WTC11 (cell line): ENCODE measurements around the gene NT5DC4. TPM values are rescaled to one million over a fixed set of nuclear protein-coding genes. Genes with fewer than 3 reads are reported as not detected.

Source experiments
- ATAC-seq: fragments of 200-7000 bp; cut with Tn5 transposase; 2 replicates; pipeline ENCODE4 v1.10.0; 2021; ENCODE audit warnings: mild to moderate bottlenecking, moderate library complexity
- CTCF ChIA-PET: fragments of 300-600 bp; sonication (Branson Sonifier 250); formaldehyde crosslinking; loops from one replicate; lab custom pipeline; 2021; ENCODE audit warnings: antibody characterized with exemption; lab: Charles Lee
- POLR2A ChIA-PET: fragments of 350-600 bp; sonication (Branson Sonifier 250); formaldehyde crosslinking; loops from one replicate; lab custom pipeline; 2021; ENCODE audit warnings: antibody characterized with exemption; lab: Charles Lee
- DNase-seq: peaks from one replicate; pipeline ENCODE4 v3.0.0; 2021; ENCODE audit warnings: low spot score
- H3K27ac Mint-ChIP-seq: 2 replicates; pipeline ENCODE4 v1.8.0; 2021; ENCODE audit warnings: mixed read lengths
- H3K27me3 Mint-ChIP-seq: 2 replicates; pipeline ENCODE4 v1.8.0; 2021; ENCODE audit warnings: low read depth, mild to moderate bottlenecking, moderate library complexity, mixed read lengths
- H3K36me3 Mint-ChIP-seq: 2 replicates; pipeline ENCODE4 v1.8.0; 2021; ENCODE audit warnings: mixed read lengths
- H3K4me1 Mint-ChIP-seq: 2 replicates; pipeline ENCODE4 v1.8.0; 2022; ENCODE audit warnings: mixed read lengths
- H3K4me3 Mint-ChIP-seq: 2 replicates; pipeline ENCODE4 v1.8.0; 2021; ENCODE audit warnings: mild to moderate bottlenecking, moderate library complexity, mixed read lengths
- H3K9me3 Mint-ChIP-seq: 2 replicates; pipeline ENCODE4 v1.8.0; 2021; ENCODE audit warnings: mixed read lengths
- AFF4 ChIP-seq: sonication (generic); formaldehyde crosslinking; IDR thresholded peaks from 2 replicates; pipeline ENCODE4 v1.8.1; 2023; ENCODE audit warnings: mild to moderate bottlenecking, missing genetic modification reagents, borderline replicate concordance
- ARID4B ChIP-seq: sonication (generic); formaldehyde crosslinking; IDR thresholded peaks from 2 replicates; pipeline ENCODE4 v1.8.0; 2023; ENCODE audit warnings: missing genetic modification reagents, mild to moderate bottlenecking, borderline replicate concordance
- ATF1 ChIP-seq: sonication (generic); formaldehyde crosslinking; IDR thresholded peaks from 2 replicates; pipeline ENCODE4 v1.8.1; 2023; ENCODE audit warnings: mild to moderate bottlenecking, moderate library complexity, missing genetic modification reagents
- CBFB ChIP-seq: sonication (generic); formaldehyde crosslinking; IDR thresholded peaks from 2 replicates; pipeline ENCODE4 v1.8.1; 2022; ENCODE audit warnings: mild to moderate bottlenecking, low read depth, missing genetic modification reagents
- CTCF ChIP-seq: fragments of 200-600 bp; IDR thresholded peaks from 2 replicates; pipeline ENCODE4 v1.8.0; 2022; ENCODE audit warnings: antibody characterized with exemption
- EMX1 ChIP-seq: fragments of 250-450 bp; sonication (Bioruptor Pico); IDR thresholded peaks from 2 replicates; pipeline ENCODE4 v1.8.0; 2021; ENCODE audit warnings: mild to moderate bottlenecking
- GRHL2 ChIP-seq: fragments of 250-450 bp; sonication (Bioruptor Pico); IDR thresholded peaks from 2 replicates; pipeline ENCODE4 v1.8.0; 2022; ENCODE audit warnings: mild to moderate bottlenecking, moderate library complexity; ENCODE audit not compliant: insufficient replicate concordance, severe bottlenecking
- NFYB ChIP-seq: sonication (generic); formaldehyde crosslinking; conservative IDR thresholded peaks from 2 replicates; pipeline ENCODE4 v1.8.0; 2022; ENCODE audit warnings: low read depth, missing genetic modification reagents
- NR1H2 ChIP-seq: sonication (generic); formaldehyde crosslinking; IDR thresholded peaks from 2 replicates; pipeline ENCODE4 v1.9.0; 2021; ENCODE audit warnings: mild to moderate bottlenecking, moderate library complexity, missing genetic modification reagents
- PRDM15 ChIP-seq: sonication (generic); formaldehyde crosslinking; IDR thresholded peaks from 2 replicates; pipeline ENCODE4 v1.8.0; 2022; ENCODE audit warnings: missing genetic modification reagents
- TEAD4 ChIP-seq: sonication (generic); formaldehyde crosslinking; IDR thresholded peaks from 2 replicates; pipeline ENCODE4 v1.8.0; 2022; ENCODE audit warnings: mild to moderate bottlenecking, missing genetic modification reagents
- total RNA-seq: library from RNA; stranded (reverse); gene quantifications from 3 replicates; pipeline ENCODE4 v1.2.3, GENCODE V29; 2021

NT5DC4 gene
- total RNA-seq, 1 experiment from 2014 or later, result not detected

- TF ChIP-seq CTCF (no peak), EMX1 (CRISPR knock-in tag) (no peak), TEAD4 (CRISPR knock-in tag) (no peak), PRDM15 (CRISPR knock-in tag) (no peak), CBFB (CRISPR knock-in tag) (no peak), ATF1 (CRISPR knock-in tag) (no peak), NR1H2 (CRISPR knock-in tag) (no peak)
Observed at GRCh38 chr2:112728378-112729175, 7.8 kb downstream of the NT5DC4 start (continued).

- Mint-ChIP-seq H3K36me3 (no peaks in the 10 kb centered on the region), H3K9me3 (no peaks in the 10 kb centered on the region), H3K27me3 (no peaks in the 10 kb centered on the region), H3K4me3 (no peak overlapping the region), H3K27ac (no peak overlapping the region), H3K4me1 (peaks cover 8% of the 10 kb centered on the region; the same call in 1 of the 2 replicates)
- TF ChIP-seq GRHL2 (CRISPR knock-in tag) (no peak), NFYB (CRISPR knock-in tag) (no peak), AFF4 (CRISPR knock-in tag) (no peak), ARID4B (CRISPR knock-in tag) (no peak)
- CTCF ChIA-PET, result interaction anchor here (1.1 to 6.3 kb wide), 6 partner anchors 19 to 228 kb away, joined by 3 to 64 read pairs (median 4); partner anchors contain the start of gene SLC20A1
- no peak for DNase-seq
- ATAC-seq, result no peak
- POLR2A ChIA-PET, result no interaction called here
Observed at GRCh38 chr2:112730216-112730615, 9.4 kb downstream of the NT5DC4 start.
